Calu3 (cell line): Measurements from ENCODE around the gene DUSP9. TPM values are rescaled to one million over a fixed set of nuclear protein-coding genes. Genes with fewer than 3 reads are reported as not detected.

Experiments
- BruUV-seq: library from RNA; stranded (reverse); fragments of 400-500 nt; replicated peaks from 2 replicates; lab custom pipeline; 2021; lab: Mats Ljungman, UMichigan
- CTCF ChIA-PET: fragments of 300-600 bp; sonication (Branson Sonifier 250); formaldehyde crosslinking; loops from one replicate; lab custom pipeline; 2022; ENCODE audit warnings: antibody characterized with exemption; lab: Charles Lee
- DNase-seq: peaks from one replicate; pipeline ENCODE4 v3.0.0; 2022
- H3K27ac Mint-ChIP-seq: one replicate; pipeline ENCODE4 v1.8.0; 2022; ENCODE audit warnings: mixed read lengths; ENCODE audit not compliant: unreplicated experiment
- H3K27me3 Mint-ChIP-seq: one replicate; pipeline ENCODE4 v1.8.0; 2022; ENCODE audit warnings: mixed read lengths; ENCODE audit not compliant: unreplicated experiment
- H3K36me3 Mint-ChIP-seq: one replicate; pipeline ENCODE4 v1.8.0; 2022; ENCODE audit warnings: mild to moderate bottlenecking, moderate library complexity, mixed read lengths; ENCODE audit not compliant: insufficient read depth, unreplicated experiment
- H3K4me1 Mint-ChIP-seq: one replicate; pipeline ENCODE4 v1.8.0; 2022; ENCODE audit warnings: mild to moderate bottlenecking, low read depth, mixed read lengths; ENCODE audit not compliant: unreplicated experiment
- H3K4me3 Mint-ChIP-seq: one replicate; pipeline ENCODE4 v1.8.0; 2022; ENCODE audit warnings: mild to moderate bottlenecking, low read depth, moderate library complexity, mixed read lengths; ENCODE audit not compliant: unreplicated experiment
- H3K9me3 Mint-ChIP-seq: one replicate; pipeline ENCODE4 v1.8.0; 2022; ENCODE audit warnings: low read depth, mixed read lengths; ENCODE audit not compliant: unreplicated experiment
- intact Hi-C: fragments of 100-400 bp; cut with micrococcal nuclease; formaldehyde crosslinking; loops from one replicate; pipeline ENCODE4 v1.10.0; 2022; ENCODE audit not compliant: unreplicated experiment
- total RNA-seq: library from RNA; stranded (reverse); gene quantifications from 2 replicates; pipeline ENCODE4 v1.2.3, GENCODE V29; 2022
- TF ChIP-seq, protein P1 (sequence below): fragments of 200-600 bp; IDR thresholded peaks from one replicate; pipeline ENCODE4 v1.8.0; 2022; ENCODE audit warnings: antibody characterized with exemption; ENCODE audit not compliant: unreplicated experiment

DUSP9 gene
- total RNA-seq, 1 experiment from 2014 or later: 0.19 TPM

DNA sequence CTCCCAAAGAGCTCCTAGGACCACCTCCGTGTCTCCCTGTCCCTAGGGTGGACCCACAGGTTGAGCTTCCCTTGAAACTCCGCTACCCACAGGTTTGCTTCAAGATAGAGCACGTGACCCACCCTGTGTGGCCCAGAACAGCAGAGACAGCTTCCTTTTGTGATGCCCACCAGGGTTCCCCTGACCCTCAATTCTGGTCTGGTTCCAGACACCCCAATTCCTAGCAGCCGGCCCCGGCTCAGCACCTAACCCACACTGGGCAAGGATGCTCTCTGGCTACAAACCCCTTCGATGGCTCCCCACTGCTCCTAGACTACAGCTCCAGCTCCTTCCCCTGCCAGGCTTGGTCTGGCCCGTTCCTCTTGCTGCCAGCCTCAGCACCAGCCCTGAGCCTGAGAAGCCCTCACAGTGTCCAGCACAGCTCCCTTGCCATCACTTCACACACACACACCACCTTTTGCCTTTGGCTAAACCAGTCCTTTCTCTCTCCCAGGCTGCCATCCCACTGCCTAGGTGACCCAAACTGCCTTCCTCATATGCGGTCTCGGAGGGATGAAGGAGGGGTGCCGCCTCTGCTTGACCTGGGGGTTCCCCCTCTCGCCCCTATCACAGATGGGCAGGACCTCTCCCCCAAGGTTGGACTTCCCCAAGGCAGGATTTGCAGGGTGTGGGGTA, 20.4 kb downstream of the DUSP9 start:
- no peaks in the 10 kb centered on the region for H3K9me3 Mint-ChIP-seq
- CTCF ChIA-PET: interaction anchor here (0.6 to 2.2 kb wide), 12 partner anchors 20 to 704 kb away, joined by 3 to 25 read pairs (median 6); partner anchors contain the start of genes DUSP9 and SLC6A8
- peak overlapping the region; percentile 51 for H3K4me3 Mint-ChIP-seq

DNA sequence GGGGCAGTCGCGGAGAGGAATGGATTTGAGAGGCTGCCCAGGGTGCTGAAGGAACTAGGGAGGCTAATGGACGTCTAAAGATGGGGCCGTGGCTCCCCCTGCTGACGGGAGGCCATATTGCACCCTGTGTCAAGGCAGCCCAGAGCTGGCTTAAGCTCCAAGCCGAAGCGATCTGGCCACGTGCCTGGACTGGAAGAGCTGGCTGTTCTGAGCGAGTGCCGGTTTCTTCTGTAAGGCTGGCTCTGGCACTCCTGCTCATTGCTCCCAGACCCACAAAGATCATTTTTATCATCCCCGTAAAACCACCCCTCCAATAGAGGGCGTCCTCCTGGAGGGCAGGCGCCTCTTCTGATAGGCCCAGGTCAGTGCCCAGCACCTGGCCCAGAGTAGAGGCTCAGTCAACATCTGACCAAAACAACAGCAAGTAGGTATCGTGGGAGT, 21.0 kb downstream of the DUSP9 start:
- Mint-ChIP-seq H3K27me3 (peaks cover 64% of the 10 kb centered on the region), H3K4me1 (peaks cover 12% of the 10 kb centered on the region), H3K4me3 (peak overlapping the region; percentile 51), H3K27ac (no peak overlapping the region), H3K36me3 (no peaks in the 10 kb centered on the region), H3K9me3 (no peaks in the 10 kb centered on the region)
- intact Hi-C loops: loop anchor here (5.0 kb wide), 1 partner anchor 131 kb away; no protein-coding TSS in a partner anchor
- BruUV-seq: no TSS peak
- TF ChIP-seq, protein P1, sequence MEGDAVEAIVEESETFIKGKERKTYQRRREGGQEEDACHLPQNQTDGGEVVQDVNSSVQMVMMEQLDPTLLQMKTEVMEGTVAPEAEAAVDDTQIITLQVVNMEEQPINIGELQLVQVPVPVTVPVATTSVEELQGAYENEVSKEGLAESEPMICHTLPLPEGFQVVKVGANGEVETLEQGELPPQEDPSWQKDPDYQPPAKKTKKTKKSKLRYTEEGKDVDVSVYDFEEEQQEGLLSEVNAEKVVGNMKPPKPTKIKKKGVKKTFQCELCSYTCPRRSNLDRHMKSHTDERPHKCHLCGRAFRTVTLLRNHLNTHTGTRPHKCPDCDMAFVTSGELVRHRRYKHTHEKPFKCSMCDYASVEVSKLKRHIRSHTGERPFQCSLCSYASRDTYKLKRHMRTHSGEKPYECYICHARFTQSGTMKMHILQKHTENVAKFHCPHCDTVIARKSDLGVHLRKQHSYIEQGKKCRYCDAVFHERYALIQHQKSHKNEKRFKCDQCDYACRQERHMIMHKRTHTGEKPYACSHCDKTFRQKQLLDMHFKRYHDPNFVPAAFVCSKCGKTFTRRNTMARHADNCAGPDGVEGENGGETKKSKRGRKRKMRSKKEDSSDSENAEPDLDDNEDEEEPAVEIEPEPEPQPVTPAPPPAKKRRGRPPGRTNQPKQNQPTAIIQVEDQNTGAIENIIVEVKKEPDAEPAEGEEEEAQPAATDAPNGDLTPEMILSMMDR: peak; percentile 79
- DNase-seq: peak; percentile 85
- CTCF ChIA-PET: interaction anchor here (0.6 to 2.2 kb wide), 13 partner anchors 11 to 703 kb away, joined by 3 to 25 read pairs (median 4); partner anchors contain the start of genes DUSP9 and SLC6A8

More for the DNA sequence above, 20.4 kb downstream of the DUSP9 start:
- BruUV-seq: no TSS peak
- no peak overlapping the region for H3K27ac Mint-ChIP-seq
- peaks cover 17% of the 10 kb centered on the region for H3K4me1 Mint-ChIP-seq
- DNase-seq: no peak
- intact Hi-C loops: loop anchor here (5.0 kb wide), 1 partner anchor 130 kb away; no protein-coding TSS in a partner anchor
- peaks cover 64% of the 10 kb centered on the region for H3K27me3 Mint-ChIP-seq
- H3K36me3 Mint-ChIP-seq: no peaks in the 10 kb centered on the region
- TF ChIP-seq, protein P1: no peak

DNA sequence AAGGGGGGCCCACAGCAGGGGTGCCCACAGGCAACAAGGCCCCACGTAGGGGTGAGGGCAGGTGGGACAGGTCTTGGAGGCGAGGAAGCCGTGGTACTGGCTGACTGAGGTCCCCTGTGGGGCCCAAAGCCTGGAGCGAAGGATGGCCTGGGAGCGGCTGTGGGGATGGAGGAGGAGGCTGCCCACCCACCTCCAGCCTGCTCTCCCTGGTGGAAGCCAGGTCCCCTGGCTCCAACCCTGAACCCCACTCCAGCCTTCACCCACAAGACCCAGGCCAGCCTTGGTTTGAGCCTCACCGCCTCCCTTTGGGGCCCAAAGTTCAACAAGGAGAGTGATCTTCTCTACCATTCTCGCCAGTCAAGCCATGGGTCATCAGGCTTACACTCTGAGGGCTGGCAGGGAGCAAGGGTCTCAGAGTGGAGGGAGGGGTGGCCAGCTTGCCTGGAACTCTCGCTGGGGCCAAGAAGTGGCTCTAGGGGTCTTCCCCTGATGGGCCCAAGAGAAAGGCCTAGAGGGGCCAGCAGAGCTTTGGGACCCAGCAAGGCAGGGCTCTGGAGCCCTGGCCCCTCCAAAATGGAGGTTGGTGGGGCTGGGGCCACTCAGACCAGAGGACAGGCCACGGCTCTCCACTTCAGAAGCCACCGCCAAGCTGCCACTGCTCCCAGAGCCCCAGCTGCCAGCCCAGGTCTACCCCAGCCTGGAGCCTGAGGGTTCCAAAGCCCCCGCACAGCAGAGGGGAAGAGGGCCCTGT, 21.6 kb downstream of the DUSP9 start:
- no peaks in the 10 kb centered on the region for H3K9me3 Mint-ChIP-seq
- H3K4me3 Mint-ChIP-seq: no peak overlapping the region
- peaks cover 12% of the 10 kb centered on the region for H3K4me1 Mint-ChIP-seq
- intact Hi-C loops: loop anchor here (5.0 kb wide), 1 partner anchor 131 kb away; no protein-coding TSS in a partner anchor
- no TSS peak for BruUV-seq
- no peaks in the 10 kb centered on the region for H3K36me3 Mint-ChIP-seq
- TF ChIP-seq, protein P1: no peak
- H3K27me3 Mint-ChIP-seq: peaks cover 66% of the 10 kb centered on the region
- H3K27ac Mint-ChIP-seq: no peak overlapping the region
- no peak for DNase-seq
- CTCF ChIA-PET: interaction anchor here (0.6 to 2.2 kb wide), 12 partner anchors 12 to 130 kb away, joined by 3 to 25 read pairs (median 4); partner anchors contain the start of genes DUSP9 and SLC6A8

DNA sequence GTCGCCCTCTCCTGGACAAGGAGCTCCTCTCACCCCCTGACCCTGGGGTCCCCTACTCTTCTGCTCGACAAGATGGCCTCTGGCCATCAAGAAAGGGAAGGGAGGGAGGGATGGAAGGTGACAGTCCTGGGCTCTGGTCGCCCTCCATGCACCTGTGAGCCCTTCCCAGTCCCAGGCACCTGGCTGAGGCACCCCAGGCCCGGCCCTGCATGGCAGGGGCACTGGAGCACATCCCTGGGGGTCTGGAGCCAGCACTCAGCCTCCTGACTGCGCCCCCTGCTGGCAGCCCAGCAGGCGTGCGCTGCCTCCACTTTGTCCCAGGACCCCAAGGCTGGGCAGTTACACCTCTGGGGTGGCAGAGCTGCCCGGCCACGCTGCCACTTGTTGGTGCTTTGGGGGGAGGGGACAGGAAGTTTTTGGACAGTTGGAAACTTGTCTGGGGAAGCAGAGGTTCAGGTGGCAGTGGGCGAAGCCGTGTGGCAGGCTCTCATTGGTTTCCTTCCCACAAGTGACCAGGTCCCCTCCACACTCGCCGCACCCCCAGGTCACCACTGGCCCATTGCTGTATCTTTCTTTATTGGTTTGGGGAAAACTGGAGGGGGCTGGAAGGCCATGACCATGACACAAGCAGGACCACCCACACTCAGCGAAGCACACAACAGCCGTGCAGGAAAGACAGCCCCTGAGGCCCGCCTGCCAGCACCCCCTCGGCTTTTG, 22.3 kb downstream of the DUSP9 start:
- BruUV-seq: no TSS peak
- Mint-ChIP-seq H3K36me3 (no peaks in the 10 kb centered on the region), H3K4me1 (peaks cover 12% of the 10 kb centered on the region), H3K9me3 (no peaks in the 10 kb centered on the region), H3K27me3 (peaks cover 73% of the 10 kb centered on the region), H3K27ac (no peak overlapping the region), H3K4me3 (no peak overlapping the region)
- DNase-seq: peak; percentile 31
- CTCF ChIA-PET: interaction anchor here (2.2 kb wide), 1 partner anchor 131 kb away, joined by 25 read pairs; no protein-coding TSS in a partner anchor
- TF ChIP-seq, protein P1: peak; percentile 81
- intact Hi-C loops: loop anchor here (5.0 kb wide), 1 partner anchor 132 kb away; no protein-coding TSS in a partner anchor
